ENCODE data around the gene FAM78B. TPM values are rescaled to one million over a fixed set of nuclear protein-coding genes. Genes with fewer than 3 reads are reported as not detected.

Gene FAM78B
- total RNA-seq, 2 experiments from 2014 or later = 0.11 TPM; not detected in 1

GRCh38 chr1:166159656-166160055 lies 7.1 kb downstream of the FAM78B start:
- Histone ChIP-seq H3K36me3 (ENCODE audit: insufficient read depth, low read length) (no peaks in the 10 kb centered on the region), H3K4me1 (ENCODE audit: insufficient read depth, low read length) (no peaks in the 10 kb centered on the region), H3K27ac (ENCODE audit: low read depth in 1 of 2, low read length in 2 of 2) (no peak overlapping the region), H3K4me3 (ENCODE audit: low read length) (no peak overlapping the region), H3K27me3 (ENCODE audit: control insufficient read depth in 1 of 2, insufficient read depth in 2 of 2, low read length in 2 of 2) (peaks cover 14 to 15% of the 10 kb centered on the region in 2 experiments), H3K9me3 (ENCODE audit: control insufficient read depth in 1 of 2, insufficient read depth in 1 of 2, low read length in 2 of 2) (peaks cover 0 to under 1% of the 10 kb centered on the region in 2 experiments)
- peaks cover 48% of the 10 kb centered on the region for H3K27me3 Mint-ChIP-seq
- intact Hi-C loops (cut with DNase I, micrococcal nuclease) = loop anchor here in 1 of 2 experiments (10.0 kb wide), 1 partner anchor 225 kb away; no protein-coding TSS in a partner anchor
- CTCF ChIA-PET = no interaction called here
- H3K9me3 Mint-ChIP-seq = no peaks in the 10 kb centered on the region
- no peak overlapping the region for H3K4me3 Mint-ChIP-seq
- TF ChIP-seq CTCF (IDR thresholded peaks at IDR 0.05) = no peak
- DNase-seq (no peak), ATAC-seq (ENCODE audit: poor library complexity) (no peak)
- POLR2A ChIA-PET = no interaction called here
- no peaks in the 10 kb centered on the region for H3K36me3 Mint-ChIP-seq (ENCODE audit: low read depth)
- H3K27ac Mint-ChIP-seq = no peak overlapping the region
- no peaks in the 10 kb centered on the region for H3K4me1 Mint-ChIP-seq (ENCODE audit: low read depth)

GRCh38 chr1:166156674-166157073 lies 10.1 kb downstream of the FAM78B start:
- no peak for TF ChIP-seq CTCF (IDR thresholded peaks at IDR 0.05)
- ATAC-seq (ENCODE audit: poor library complexity) = no peak
- Mint-ChIP-seq H3K27me3 (peaks cover 28% of the 10 kb centered on the region), H3K4me3 (no peak overlapping the region), H3K36me3 (ENCODE audit: low read depth) (no peaks in the 10 kb centered on the region), H3K27ac (no peak overlapping the region), H3K9me3 (no peaks in the 10 kb centered on the region), H3K4me1 (ENCODE audit: low read depth) (no peaks in the 10 kb centered on the region)
- Histone ChIP-seq H3K9me3 (ENCODE audit: control insufficient read depth in 1 of 2, insufficient read depth in 1 of 2, low read length in 2 of 2) (peaks cover 0 to 4% of the 10 kb centered on the region in 2 experiments), H3K36me3 (ENCODE audit: insufficient read depth, low read length) (no peaks in the 10 kb centered on the region), H3K4me3 (ENCODE audit: low read length) (no peak overlapping the region), H3K27me3 (ENCODE audit: control insufficient read depth in 1 of 2, insufficient read depth in 2 of 2, low read length in 2 of 2) (no peaks in the 10 kb centered on the region), H3K27ac (ENCODE audit: low read depth in 1 of 2, low read length in 2 of 2) (no peak overlapping the region), H3K4me1 (ENCODE audit: insufficient read depth, low read length) (no peaks in the 10 kb centered on the region)
- DNase-seq = no peak
- ChIA-PET POLR2A (no interaction called here), CTCF (no interaction called here)
- intact Hi-C loops (cut with DNase I, micrococcal nuclease) = loop anchor here in 1 of 2 experiments (10.0 kb wide), 1 partner anchor 222 kb away; no protein-coding TSS in a partner anchor

- peaks cover 15% of the 10 kb centered on the region for H3K27me3 Mint-ChIP-seq
- H3K27ac ChIP-seq (ENCODE audit: low read depth in 1 of 2, low read length in 2 of 2) = no peak overlapping the region
- ChIA-PET POLR2A (no interaction called here), CTCF (no interaction called here)
- H3K9me3 Mint-ChIP-seq = no peaks in the 10 kb centered on the region
- intact Hi-C loops (cut with DNase I, micrococcal nuclease) = loop anchor here in 1 of 2 experiments (10.0 kb wide), 1 partner anchor 220 kb away; no protein-coding TSS in a partner anchor
- TF ChIP-seq CTCF (IDR thresholded peaks at IDR 0.05) = no peak
- no peak for ATAC-seq (ENCODE audit: poor library complexity)
- DNase-seq = no peak
- no peak overlapping the region for H3K4me3 Mint-ChIP-seq
- H3K9me3 ChIP-seq (ENCODE audit: control insufficient read depth in 1 of 2, insufficient read depth in 1 of 2, low read length in 2 of 2) = peaks cover 0 to 4% of the 10 kb centered on the region in 2 experiments
- no peak overlapping the region for H3K4me3 ChIP-seq (ENCODE audit: low read length)
- H3K27ac Mint-ChIP-seq = no peak overlapping the region
- H3K27me3 ChIP-seq (ENCODE audit: control insufficient read depth in 1 of 2, insufficient read depth in 2 of 2, low read length in 2 of 2) = no peaks in the 10 kb centered on the region
- H3K36me3 Mint-ChIP-seq (ENCODE audit: low read depth) = no peaks in the 10 kb centered on the region
- H3K4me1 Mint-ChIP-seq (ENCODE audit: low read depth) = no peaks in the 10 kb centered on the region
- H3K4me1 ChIP-seq (ENCODE audit: insufficient read depth, low read length) = no peaks in the 10 kb centered on the region
- H3K36me3 ChIP-seq (ENCODE audit: insufficient read depth, low read length) = no peaks in the 10 kb centered on the region
Measured at GRCh38 chr1:166155108-166155507, 11.7 kb downstream of the FAM78B start.
